Trophoblast cell (in vitro differentiated cells and primary cell): Measurements from ENCODE around the gene DLEC1.

Experiments used
- DNase-seq, 2 donors: peaks; one replicate each; pipeline ENCODE4 v3.0.0-alpha.2; 2016
- H2AFZ ChIP-seq: 2 replicates; pipeline ENCODE4 v1.6.1; 2013; ENCODE audit warnings: low read length, moderate library complexity, mild to moderate bottlenecking; ENCODE audit not compliant: insufficient read depth, poor library complexity
- H2AK5ac ChIP-seq: 2 replicates; pipeline ENCODE4 v1.6.1; 2013; ENCODE audit warnings: mild to moderate bottlenecking, low read length
- H2BK120ac ChIP-seq: 2 replicates; pipeline ENCODE4 v1.6.1; 2013; ENCODE audit warnings: low read length, mild to moderate bottlenecking, moderate library complexity; ENCODE audit not compliant: insufficient read depth, poor library complexity
- H2BK12ac ChIP-seq: 2 replicates; pipeline ENCODE4 v1.6.1; 2013; ENCODE audit warnings: mild to moderate bottlenecking, low read length, moderate library complexity
- H2BK5ac ChIP-seq: 2 replicates; pipeline ENCODE4 v1.6.1; 2013; ENCODE audit warnings: low read length, low read depth, moderate library complexity, mild to moderate bottlenecking; ENCODE audit not compliant: poor library complexity
- H3K14ac ChIP-seq: 2 replicates; pipeline ENCODE4 v1.6.1; 2013; ENCODE audit warnings: mild to moderate bottlenecking, low read length
- H3K18ac ChIP-seq: 2 replicates; pipeline ENCODE4 v1.6.1; 2013; ENCODE audit warnings: mild to moderate bottlenecking, low read length
- H3K23ac ChIP-seq: 2 replicates; pipeline ENCODE4 v1.6.1; 2013; ENCODE audit warnings: low read length
- H3K27ac ChIP-seq: 2 replicates; pipeline ENCODE4 v1.5.1; 2013; ENCODE audit warnings: low read depth, mild to moderate bottlenecking, inconsistent platforms, low read length, moderate library complexity
- H3K27me3 ChIP-seq: 2 replicates; pipeline ENCODE4 v1.6.1; 2013; ENCODE audit warnings: inconsistent platforms, mild to moderate bottlenecking, low read length, moderate library complexity; ENCODE audit not compliant: insufficient read depth
- H3K36me3 ChIP-seq, 2 experiments: 1 replicate in 1 of 2; 2 replicates in 1 of 2; pipeline ENCODE4 v1.6.1; 2013; ENCODE audit warnings: low read length in 2 of 2, mild to moderate bottlenecking in 2 of 2, moderate library complexity in 1 of 2; ENCODE audit not compliant: insufficient read depth in 2 of 2, control insufficient read depth in 1 of 2
- H3K4ac ChIP-seq: 2 replicates; pipeline ENCODE4 v1.6.1; 2013; ENCODE audit warnings: low read depth, mild to moderate bottlenecking, low read length, moderate library complexity
- H3K4me1 ChIP-seq, 2 experiments: 1 replicate in 1 of 2; 2 replicates in 1 of 2; pipeline ENCODE4 v1.6.1; 2013; ENCODE audit warnings: low read length in 2 of 2, mild to moderate bottlenecking in 2 of 2, moderate library complexity in 1 of 2; ENCODE audit not compliant: insufficient read depth in 2 of 2, control insufficient read depth in 1 of 2
- H3K4me2 ChIP-seq: 2 replicates; pipeline ENCODE4 v1.6.1; 2013; ENCODE audit warnings: inconsistent platforms, mild to moderate bottlenecking, low read length, moderate library complexity
- H3K4me3 ChIP-seq: 2 replicates; pipeline ENCODE4 v1.5.1; 2013; ENCODE audit warnings: mild to moderate bottlenecking, low read depth, low read length, inconsistent platforms
- H3K79me1 ChIP-seq: one replicate; pipeline ENCODE4 v1.6.1; 2013; ENCODE audit warnings: low read length
- H3K79me2 ChIP-seq: 2 replicates; pipeline ENCODE4 v1.6.1; 2013; ENCODE audit warnings: low read length, mild to moderate bottlenecking; ENCODE audit not compliant: control insufficient read depth, insufficient read depth, poor library complexity
- H3K9ac ChIP-seq: 2 replicates; pipeline ENCODE4 v1.6.1; 2013; ENCODE audit warnings: mild to moderate bottlenecking, low read length
- H3K9me3 ChIP-seq: 2 replicates; pipeline ENCODE4 v1.6.1; 2013; ENCODE audit warnings: low read depth, mild to moderate bottlenecking, control low read depth, inconsistent platforms, low read length; ENCODE audit not compliant: insufficient read depth
- H4K12ac ChIP-seq: 2 replicates; pipeline ENCODE4 v1.6.1; 2013; ENCODE audit warnings: low read depth, mild to moderate bottlenecking, low read length, moderate library complexity
- H4K8ac ChIP-seq: 2 replicates; pipeline ENCODE4 v1.6.1; 2013; ENCODE audit warnings: low read depth, mild to moderate bottlenecking, low read length, moderate library complexity
- H4K91ac ChIP-seq: one replicate; pipeline ENCODE4 v1.6.1; 2013; ENCODE audit warnings: low read depth, mild to moderate bottlenecking, low read length, moderate library complexity
- WGBS: extraction: QIAGEN DNeasy Blood & Tissue Kit; methylation state at CpG from one replicate; pipeline ENCODE4 v1.1.7; 2013; ENCODE audit warnings: missing lambda C conversion rate; ENCODE audit not compliant: insufficient read length, insufficient coverage; ENCODE audit errors: extremely low coverage; 5-methylcytosine and 5-hydroxymethylcytosine counted together

The DLEC1 gene

GRCh38 chr3:38121832-38122461 is 82.9 kb downstream of the DLEC1 start:
- H4K12ac ChIP-seq: no peak overlapping the region
- no peak overlapping the region for H2AK5ac ChIP-seq
- H3K4ac ChIP-seq: no peak overlapping the region
- H4K91ac ChIP-seq: no peak overlapping the region
- DNase-seq: no peak
- H3K4me2 ChIP-seq: no peak overlapping the region
- no peak overlapping the region for H2BK5ac ChIP-seq
- H3K27me3 ChIP-seq: no peaks in the 10 kb centered on the region
- no peak overlapping the region for H2BK12ac ChIP-seq
- no peaks in the 10 kb centered on the region for H3K79me1 ChIP-seq
- H3K9ac ChIP-seq: no peak overlapping the region
- no peaks in the 10 kb centered on the region for H3K4me1 ChIP-seq
- no peak overlapping the region for H3K4me3 ChIP-seq
- H3K36me3 ChIP-seq: peaks cover 46 to 56% of the 10 kb centered on the region in 2 experiments
- H2BK120ac ChIP-seq: no peak overlapping the region
- no peaks in the 10 kb centered on the region for H3K79me2 ChIP-seq
- no peak overlapping the region for H3K23ac ChIP-seq
- H3K18ac ChIP-seq: no peak overlapping the region
- no peak overlapping the region for H2AFZ ChIP-seq
- H3K14ac ChIP-seq: no peak overlapping the region
- H3K9me3 ChIP-seq: peaks cover 3% of the 10 kb centered on the region
- H4K8ac ChIP-seq: no peak overlapping the region
- WGBS: no CpG with 5 or more reads among the region's 13 CpGs
- no peak overlapping the region for H3K27ac ChIP-seq

- DNase-seq: no peak
- H3K9ac ChIP-seq: no peak overlapping the region
- no peak overlapping the region for H3K23ac ChIP-seq
- H3K4me2 ChIP-seq: no peak overlapping the region
- no peak overlapping the region for H4K8ac ChIP-seq
- H2AFZ ChIP-seq: no peak overlapping the region
- no peak overlapping the region for H4K91ac ChIP-seq
- no peak overlapping the region for H3K4me3 ChIP-seq
- H3K27ac ChIP-seq: no peak overlapping the region
- no peaks in the 10 kb centered on the region for H3K79me1 ChIP-seq
- no peak overlapping the region for H4K12ac ChIP-seq
- H3K4ac ChIP-seq: no peak overlapping the region
- no CpG with 5 or more reads among the region's 9 CpGs for WGBS
- no peak overlapping the region for H2BK120ac ChIP-seq
- H2BK5ac ChIP-seq: no peak overlapping the region
- no peak overlapping the region for H3K18ac ChIP-seq
- H3K79me2 ChIP-seq: no peaks in the 10 kb centered on the region
- no peaks in the 10 kb centered on the region for H3K4me1 ChIP-seq
- no peak overlapping the region for H2AK5ac ChIP-seq
- peaks cover 54 to 65% of the 10 kb centered on the region in 2 experiments for H3K36me3 ChIP-seq
- H3K27me3 ChIP-seq: no peaks in the 10 kb centered on the region
- H2BK12ac ChIP-seq: no peak overlapping the region
- no peak overlapping the region for H3K14ac ChIP-seq
- peaks cover 3% of the 10 kb centered on the region for H3K9me3 ChIP-seq
Measured at GRCh38 chr3:38122712-38123290, 83.8 kb downstream of the DLEC1 start.

- H2BK120ac ChIP-seq: no peak overlapping the region
- DNase-seq: no peak
Measured at GRCh38 chr3:38124324-38125122, 85.5 kb downstream of the DLEC1 start.

GRCh38 chr3:38125305-38126120 is 86.5 kb downstream of the DLEC1 start:
- no peak overlapping the region for H3K4me2 ChIP-seq
- no peak overlapping the region for H3K4ac ChIP-seq
- no peak overlapping the region for H2AFZ ChIP-seq

More at GRCh38 chr3:38124324-38125122, 85.5 kb downstream of the DLEC1 start:
- Histone ChIP-seq H3K18ac (no peak overlapping the region), H2AK5ac (no peak overlapping the region), H3K4me1 (no peaks in the 10 kb centered on the region), H3K4ac (no peak overlapping the region), H3K4me2 (no peak overlapping the region), H3K23ac (no peak overlapping the region), H2BK5ac (no peak overlapping the region), H3K4me3 (no peak overlapping the region), H3K9me3 (peaks cover 3% of the 10 kb centered on the region), H2AFZ (no peak overlapping the region), H3K27ac (no peak overlapping the region), H4K91ac (no peak overlapping the region), H4K12ac (no peak overlapping the region), H3K79me1 (no peaks in the 10 kb centered on the region), H4K8ac (no peak overlapping the region), H3K36me3 (peaks cover 68 to 79% of the 10 kb centered on the region in 2 experiments), H3K79me2 (no peaks in the 10 kb centered on the region), H2BK12ac (no peak overlapping the region), H3K14ac (no peak overlapping the region), H3K9ac (no peak overlapping the region), H3K27me3 (no peaks in the 10 kb centered on the region)
- WGBS: no CpG with 5 or more reads among the region's 7 CpGs

More at GRCh38 chr3:38125305-38126120, 86.5 kb downstream of the DLEC1 start:
- H4K12ac ChIP-seq: no peak overlapping the region
- peaks cover 65 to 78% of the 10 kb centered on the region in 2 experiments for H3K36me3 ChIP-seq
- H3K27me3 ChIP-seq: no peaks in the 10 kb centered on the region
- WGBS: no CpG with 5 or more reads among the region's 11 CpGs
- no peak overlapping the region for H3K23ac ChIP-seq
- H3K9ac ChIP-seq: no peak overlapping the region
- no peak overlapping the region for H3K14ac ChIP-seq
- H2AK5ac ChIP-seq: no peak overlapping the region
- H3K4me3 ChIP-seq: no peak overlapping the region
- H3K79me2 ChIP-seq: no peaks in the 10 kb centered on the region
- H3K4me1 ChIP-seq: no peaks in the 10 kb centered on the region
- H4K8ac ChIP-seq: no peak overlapping the region
- H3K9me3 ChIP-seq: no peaks in the 10 kb centered on the region
- no peak overlapping the region for H2BK120ac ChIP-seq
- no peak for DNase-seq
- no peak overlapping the region for H3K18ac ChIP-seq
- no peaks in the 10 kb centered on the region for H3K79me1 ChIP-seq
- H2BK12ac ChIP-seq: no peak overlapping the region
- no peak overlapping the region for H3K27ac ChIP-seq
- H4K91ac ChIP-seq: no peak overlapping the region
- no peak overlapping the region for H2BK5ac ChIP-seq
